ENCODE data around the gene TTC38.
A peak's percentile ranks its signal among the peaks of the same experiment; 100 is the strongest.

TTC38 gene

GRCh38 chr22:46280063-46280817 lies 12.4 kb downstream of the TTC38 start:
- no peak for DNase-seq

DNA sequence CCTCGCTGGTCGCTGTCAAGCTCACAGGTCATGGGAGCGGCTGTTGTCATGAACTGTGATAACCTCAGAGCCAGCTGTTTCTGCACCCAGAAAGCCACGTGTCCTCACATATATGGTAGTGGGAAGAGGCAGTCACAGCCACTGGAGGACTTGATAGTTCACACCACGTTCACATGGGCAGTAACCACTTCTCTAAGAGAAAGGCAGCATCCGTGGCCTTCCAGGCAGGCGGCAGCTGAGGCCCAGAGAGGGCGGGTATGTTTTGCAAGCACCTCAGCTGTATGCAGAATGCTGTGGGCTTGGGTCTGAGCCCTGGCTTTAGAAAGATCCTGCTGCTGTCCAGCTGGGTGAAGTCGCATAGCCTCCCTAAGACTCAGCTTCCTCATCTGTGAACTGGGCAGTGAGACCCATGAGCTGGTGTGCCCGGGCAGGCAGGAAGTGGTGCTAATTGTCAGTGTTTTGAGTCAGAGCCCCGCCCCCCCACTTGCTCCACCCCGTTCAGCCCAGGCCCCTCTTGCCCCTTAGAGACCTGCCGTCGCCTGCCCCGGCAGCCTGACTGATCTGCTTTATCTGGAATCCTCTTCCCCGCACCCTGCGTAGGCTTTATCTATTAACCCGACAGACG lies 13.3 kb downstream of the TTC38 start:
- DNase-seq = no peak

DNA sequence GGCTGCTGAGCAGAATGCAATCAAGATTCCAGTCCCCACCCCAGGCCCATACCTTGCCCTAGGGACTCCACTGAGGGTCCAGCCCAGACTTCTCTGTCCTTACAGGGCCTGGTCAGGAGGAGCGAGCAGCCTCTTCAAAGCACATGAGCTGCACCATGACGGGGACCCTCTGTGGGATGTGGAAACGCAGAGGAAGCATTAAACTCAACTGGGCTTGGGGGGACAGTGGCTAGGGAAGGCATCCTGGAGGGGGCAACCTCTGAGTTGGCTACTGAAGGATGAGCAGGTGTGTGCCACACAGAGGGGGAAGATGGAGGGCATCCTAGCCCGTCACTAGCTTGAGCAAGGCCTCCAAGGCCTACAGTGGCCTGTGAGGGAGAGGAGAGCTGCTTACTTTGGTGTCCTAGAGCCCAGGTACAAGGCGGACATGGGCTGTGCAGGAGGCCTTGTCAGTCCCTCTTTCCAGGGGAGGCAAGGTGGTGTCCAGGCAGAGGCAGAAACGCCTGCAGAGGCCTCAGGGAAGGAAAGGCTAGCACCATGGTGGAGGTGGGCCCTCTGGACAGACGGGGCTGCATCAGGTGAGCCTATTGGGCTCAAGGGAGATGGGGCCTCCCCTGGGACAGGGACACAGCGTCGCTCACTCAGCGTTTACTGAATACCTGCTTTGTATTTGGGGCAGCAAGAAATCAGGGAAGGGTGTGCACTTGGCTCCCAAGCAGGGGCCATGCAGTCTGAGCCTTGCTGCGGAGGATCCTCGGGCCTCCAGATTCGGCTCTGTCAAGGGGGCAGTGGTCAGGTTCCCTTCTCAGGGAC lies 14.3 kb downstream of the TTC38 start:
- no peak for DNase-seq

- DNase-seq = no peak
Measured at GRCh38 chr22:46286006-46286405, 18.2 kb downstream of the TTC38 start.

GRCh38 chr22:46286941-46287872 lies 19.4 kb downstream of the TTC38 start:
- no peak for DNase-seq

DNA sequence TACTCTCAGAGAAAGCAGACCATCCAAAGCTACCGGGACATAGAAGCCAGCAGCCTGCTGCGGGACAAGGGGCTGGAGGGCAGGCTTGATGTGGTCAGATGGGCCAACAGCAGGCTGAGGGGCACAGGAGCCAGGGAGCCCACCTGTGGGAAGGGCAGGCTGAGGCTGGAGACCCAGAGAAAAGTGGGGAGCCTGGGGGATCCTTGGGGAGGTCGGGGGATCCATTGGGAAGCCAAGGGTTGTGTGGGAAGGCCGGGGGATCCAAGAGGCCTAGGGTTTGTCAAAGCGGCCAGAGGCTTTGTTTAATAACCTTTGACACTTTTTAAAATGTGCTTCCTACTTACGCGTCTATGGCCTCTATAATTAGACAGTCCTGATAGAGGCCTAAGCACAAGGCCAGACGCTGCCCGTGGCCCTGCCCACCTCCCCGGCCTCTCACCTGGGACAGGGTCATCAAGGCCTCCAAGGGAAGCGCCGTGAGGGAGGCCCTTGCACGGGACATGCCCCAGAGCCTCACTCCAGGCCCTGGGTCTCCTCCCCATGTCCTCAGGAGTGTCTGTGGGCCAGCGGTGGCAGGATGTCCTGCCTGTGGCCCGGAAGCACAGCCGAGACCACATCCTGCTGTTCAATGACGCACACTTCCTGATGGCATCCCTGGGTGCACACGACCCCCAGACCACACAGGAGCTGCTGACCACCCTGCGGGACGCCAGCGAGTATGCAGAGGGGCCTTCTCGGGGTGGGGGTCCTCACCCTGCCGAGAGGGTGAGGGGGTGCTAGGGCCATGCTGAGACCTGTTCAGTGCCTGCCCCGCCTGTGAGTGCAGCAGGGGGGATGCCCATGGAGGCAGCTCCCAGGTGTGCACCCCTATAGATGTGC lies 20.3 kb downstream of the TTC38 start:
- no peak for DNase-seq

DNA sequence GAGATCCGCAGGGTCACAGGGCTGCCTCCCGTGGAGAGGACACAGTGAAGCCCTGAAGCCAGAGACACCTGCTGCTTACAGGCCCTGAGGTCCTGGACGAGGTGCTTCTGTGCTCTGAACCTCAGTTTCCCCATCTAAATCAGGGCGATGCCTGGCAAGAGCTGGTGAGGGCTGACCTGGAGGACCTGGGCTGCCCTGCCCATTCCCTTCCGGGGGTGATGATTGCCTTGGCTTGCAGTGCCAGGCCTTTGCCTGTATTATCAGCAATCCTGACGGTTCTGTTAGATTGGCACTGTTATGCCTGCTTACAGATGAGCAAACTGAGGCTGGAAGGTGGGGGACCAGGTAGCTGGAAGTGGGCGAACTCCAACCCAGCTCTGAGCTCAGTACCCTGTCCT lies 21.0 kb downstream of the TTC38 start:
- DNase-seq = no peak

DNA sequence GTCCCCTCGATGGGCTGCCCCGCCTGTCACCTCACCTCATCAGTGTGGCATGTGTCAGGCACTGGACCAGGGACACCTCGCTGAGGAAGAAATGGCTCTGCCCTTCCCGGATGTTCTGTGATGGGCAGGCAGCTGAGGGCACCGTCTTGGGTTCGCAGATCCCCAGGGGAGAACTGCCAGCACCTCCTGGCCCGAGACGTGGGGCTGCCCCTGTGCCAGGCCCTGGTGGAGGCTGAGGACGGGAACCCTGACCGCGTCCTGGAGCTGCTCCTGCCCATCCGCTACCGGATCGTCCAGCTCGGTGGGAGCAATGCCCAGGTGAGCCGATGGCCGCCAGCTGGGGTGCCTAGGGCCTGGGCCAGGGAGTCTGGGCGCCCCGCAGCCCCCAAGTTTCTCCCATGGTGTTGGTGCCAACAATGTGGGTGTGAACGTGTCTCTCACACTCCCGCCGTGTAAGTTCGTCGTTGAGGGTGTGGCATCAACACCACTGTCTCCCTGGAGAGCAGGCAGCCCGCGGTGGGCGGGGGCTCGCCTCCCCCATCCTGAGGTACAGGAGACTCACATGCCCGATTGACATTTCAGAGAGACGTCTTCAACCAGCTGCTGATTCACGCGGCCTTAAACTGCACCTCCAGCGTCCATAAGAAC lies 21.6 kb downstream of the TTC38 start:
- DNase-seq = no peak

- no peak for DNase-seq
Measured at GRCh38 chr22:46290121-46290842, 22.5 kb downstream of the TTC38 start.

- DNase-seq = peak; percentile 63
Measured at GRCh38 chr22:46290843-46291785, 23.3 kb downstream of the TTC38 start.

DNA sequence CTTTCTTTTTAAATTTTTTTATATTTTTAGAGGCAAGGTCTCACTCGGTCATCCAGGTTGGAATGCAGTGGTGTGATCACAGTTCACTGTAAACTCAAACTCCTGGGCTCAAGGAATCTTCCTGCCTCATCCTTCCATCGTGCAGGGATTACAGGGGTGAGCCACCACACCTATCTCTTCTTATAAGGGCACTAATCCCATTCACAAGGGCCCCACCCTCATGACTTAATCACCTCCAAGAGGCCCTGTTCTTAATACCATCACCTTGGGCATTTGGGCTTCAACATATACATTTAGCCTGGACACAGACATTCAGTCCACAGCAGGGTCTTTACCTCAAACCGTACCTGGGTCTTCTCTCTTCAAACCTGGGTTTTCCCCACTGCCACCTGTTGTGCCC lies 24.4 kb downstream of the TTC38 start:
- no peak for DNase-seq

DNA sequence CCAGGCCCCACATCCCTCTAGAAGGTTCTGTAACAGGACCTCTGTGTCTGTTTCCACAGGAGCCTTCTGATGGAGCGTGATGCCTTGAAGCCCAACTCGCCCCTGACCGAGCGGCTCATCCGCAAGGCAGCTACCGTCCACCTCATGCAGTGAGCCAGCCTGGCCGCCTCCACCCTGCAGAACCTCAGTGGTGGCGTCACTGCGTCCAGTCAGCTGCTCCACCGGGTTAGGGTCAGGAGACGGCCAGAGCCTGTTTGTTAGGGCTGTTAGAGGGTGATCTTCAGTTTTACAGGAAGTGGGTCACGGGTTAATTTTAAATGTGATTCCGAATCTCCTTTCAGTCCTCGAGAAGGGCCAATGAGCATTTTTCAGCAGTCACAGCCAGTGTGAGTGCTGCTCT lies 24.9 kb downstream of the TTC38 start:
- DNase-seq = no peak

DNA sequence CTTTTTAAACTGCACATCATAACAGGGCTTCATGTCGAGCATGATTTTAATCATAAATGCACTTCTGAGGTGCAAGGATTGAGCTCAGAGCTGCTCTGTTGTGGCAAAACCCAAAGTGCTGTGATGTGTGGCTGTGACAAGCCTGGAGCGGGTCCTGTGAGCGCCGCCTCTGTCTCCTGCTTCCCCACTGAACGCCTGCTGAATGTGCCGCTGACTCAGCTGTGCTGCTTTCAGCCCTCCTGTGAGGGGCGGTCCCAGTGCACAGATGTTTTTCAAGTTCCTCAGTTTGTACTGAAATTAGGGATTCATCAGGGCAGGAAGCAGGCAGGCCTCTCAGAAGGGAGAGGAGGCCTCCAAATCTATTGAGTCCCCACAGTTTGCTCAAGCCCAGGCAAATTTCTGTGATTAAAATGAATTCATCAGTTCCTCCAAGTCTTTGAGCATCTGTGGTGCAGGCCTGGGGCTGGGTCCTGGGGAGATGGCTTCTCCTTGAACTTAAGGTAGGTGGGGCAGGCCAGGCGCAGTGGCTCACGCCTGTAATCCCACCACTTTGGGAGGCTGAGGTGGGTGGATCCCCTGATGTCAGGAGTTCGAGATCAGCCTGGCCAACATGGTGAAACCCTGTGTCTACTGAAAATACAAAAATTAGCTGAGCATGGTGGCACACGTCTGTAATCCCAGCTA lies 25.9 kb downstream of the TTC38 start:
- peak; percentile 12 for DNase-seq

DNA sequence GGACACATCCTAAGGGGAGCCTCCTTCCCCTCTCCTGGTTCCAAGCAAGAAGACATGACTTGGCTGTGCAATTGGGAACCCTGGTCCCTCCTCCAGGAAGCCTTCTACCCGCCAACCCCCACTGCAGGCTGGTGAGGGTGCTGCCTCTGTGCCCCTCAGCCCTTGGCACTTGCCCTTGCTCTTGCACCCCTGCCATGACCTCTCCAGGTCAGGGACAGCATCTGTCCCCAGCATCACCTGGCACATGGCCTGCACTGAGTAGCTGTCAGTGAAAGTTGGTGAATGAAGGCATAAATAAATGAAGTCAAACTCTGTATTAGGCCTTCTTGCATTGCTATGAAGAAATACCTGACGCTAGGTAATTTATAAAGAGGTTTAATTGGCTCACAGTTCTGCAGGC lies 27.0 kb downstream of the TTC38 start:
- DNase-seq = no peak

- no peak for DNase-seq
Measured at GRCh38 chr22:46295277-46295971, 27.6 kb downstream of the TTC38 start.

- DNase-seq = peak; percentile 99
Measured at GRCh38 chr22:46296257-46297150, 28.7 kb downstream of the TTC38 start, which contains the start of gene GTSE1. Gene GTSE1 (plus strand): TSS chr22:46296870. CDS start chr22:46297401, 531 bp downstream.

Measured in NCI-H69 (cell line).